ENCODE measurements around the gene TBX19.

The TBX19 gene

DNA sequence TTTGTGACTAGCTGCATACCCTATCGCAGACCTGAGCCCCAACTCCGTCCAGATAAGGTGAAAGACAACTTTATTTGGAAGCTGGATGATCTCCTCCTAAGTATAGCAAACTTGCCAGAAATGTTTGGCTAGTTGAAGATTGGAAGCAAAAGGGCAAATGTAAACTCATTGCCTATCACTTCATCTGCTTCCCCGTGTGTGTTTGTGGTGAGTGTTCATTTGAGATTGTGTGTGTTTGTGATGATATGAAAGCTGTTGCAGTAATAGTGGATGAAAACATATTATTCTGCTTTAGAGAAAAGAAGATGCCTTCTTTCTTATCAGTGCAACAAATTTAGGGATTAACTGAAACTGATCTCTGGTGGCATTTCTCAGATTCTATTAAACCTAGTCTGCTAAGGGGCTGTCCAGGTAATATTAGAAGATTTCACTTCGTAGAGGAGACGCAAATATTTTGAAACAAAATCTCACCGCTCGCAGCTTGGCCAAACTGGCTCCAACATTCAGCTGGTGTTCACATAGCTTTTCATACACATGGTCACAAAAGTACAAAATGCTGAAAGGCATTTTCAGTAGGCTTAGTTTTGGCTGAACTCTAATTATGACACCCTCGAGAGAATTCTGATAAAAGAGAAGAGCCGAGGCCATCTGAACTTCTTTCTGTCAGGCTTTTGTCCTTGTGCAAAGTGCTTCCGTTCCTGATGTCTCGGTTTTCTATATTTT, 1.1 kb downstream of the TBX19 start:
- no peak for DNase-seq (ENCODE audit: low read depth in 1 of 2, low spot score in 1 of 2)

DNA sequence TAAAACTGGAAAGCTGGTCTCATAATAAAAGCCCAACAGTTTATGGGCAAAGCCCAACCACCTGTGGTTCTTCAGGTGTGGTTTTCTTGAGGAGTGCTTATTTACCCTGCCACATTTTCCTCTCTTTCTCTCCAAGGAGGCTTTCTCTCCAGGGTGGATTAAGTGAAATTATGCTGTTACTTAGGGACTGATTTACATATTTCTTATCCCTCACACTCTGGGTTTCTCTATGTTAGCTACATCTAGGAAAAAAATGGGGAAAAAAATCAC, 4.8 kb downstream of the TBX19 start:
- no peak for DNase-seq (ENCODE audit: low read depth in 1 of 2, low spot score in 1 of 2)

DNA sequence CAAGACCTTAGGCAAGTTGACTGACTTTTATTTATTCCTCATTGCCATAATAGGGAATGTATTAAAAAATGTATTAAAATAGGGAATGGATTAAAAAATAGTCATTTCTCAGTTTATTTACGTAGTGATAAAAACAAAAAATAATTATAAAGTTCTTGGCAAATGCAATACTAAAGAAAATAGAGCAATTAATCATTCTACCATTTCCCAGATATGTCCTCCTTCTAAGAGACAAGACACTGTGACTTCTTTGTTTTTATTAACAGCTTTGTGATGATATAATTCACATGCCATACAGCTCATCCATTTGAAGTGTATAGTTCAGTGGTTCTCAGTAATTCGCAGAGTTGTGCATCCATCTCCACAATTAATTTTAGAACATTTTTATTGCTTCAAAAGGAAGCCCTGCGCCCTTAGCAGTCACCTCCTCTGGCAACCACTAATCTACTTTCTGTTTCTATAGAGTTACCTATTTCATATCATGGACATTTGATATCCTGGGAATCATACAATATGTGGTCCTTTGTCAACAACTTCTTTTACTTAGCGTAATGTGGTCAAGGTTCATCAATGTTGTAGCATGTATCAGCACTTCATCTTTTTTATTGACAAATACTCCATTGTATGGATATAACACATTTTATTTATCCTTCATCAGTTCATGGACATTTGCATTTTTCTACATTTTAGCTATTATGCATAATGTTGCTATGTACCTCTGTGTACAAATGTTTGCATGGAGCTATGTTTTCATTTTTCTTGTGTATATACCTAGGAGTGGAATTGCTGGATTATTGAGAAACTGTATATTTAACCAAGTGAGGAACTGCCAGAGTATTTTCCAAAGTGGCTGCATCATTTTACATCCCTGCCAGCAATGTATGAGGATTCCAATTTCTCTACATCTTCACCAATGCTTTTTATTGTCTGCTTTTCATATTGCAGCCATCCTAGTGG, 5.6 kb downstream of the TBX19 start:
- DNase-seq (ENCODE audit: low read depth in 1 of 2, low spot score in 1 of 2): no peak

DNA sequence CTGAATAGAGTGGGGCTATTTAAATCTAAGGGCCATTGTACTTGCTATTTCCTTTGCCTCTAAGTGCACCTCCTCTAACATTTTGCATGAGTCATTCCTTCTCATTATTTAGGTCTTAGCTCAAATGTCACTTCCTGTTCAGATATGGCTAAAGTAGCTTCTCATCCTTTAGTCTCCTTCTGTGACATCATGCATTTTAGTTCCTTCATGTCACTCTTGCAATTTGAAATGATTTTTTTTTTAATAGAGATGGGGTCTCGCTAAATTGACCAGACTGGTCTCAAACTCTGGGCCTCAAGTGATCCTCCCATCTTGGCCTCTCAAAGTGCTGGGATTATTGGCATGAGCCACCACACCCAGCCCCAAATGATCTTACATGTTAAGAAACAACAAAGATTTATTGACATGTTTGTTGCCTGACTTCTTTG, 6.6 kb downstream of the TBX19 start:
- no peak for DNase-seq (ENCODE audit: low read depth in 1 of 2, low spot score in 1 of 2)

DNA sequence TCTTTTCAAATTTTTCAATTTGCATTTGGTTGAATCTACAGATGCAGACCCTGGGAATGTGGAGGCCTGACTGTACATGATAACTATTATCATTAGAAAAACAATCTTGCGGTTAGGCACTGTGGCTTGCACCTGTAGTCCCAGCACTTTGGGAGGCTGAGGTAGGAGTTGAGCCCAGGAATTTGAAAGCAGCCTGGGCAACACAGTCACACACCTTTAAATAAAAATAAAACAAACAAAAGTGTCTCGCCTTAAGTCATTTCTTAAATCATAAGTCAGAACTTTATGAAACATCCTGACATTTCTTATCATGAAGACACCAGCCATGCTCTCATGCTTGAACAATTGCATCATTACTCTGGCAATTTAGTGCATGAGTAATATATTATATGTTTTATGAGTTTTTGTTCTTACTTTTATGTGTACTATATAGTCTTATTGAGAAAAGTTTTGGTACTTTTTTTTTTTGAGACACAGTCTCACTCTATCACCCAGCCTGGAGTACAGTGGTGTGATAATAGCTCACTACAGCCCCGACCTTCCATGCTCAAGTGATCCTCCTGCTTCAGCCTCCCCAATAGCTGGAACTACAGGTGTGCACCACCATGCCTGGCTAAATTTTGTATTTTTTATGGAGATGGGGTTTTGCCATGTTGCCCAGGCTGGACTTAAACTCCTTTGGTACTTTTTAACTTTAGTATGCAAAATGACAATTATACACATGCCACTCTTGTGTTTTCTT, 7.8 kb downstream of the TBX19 start:
- no peak for DNase-seq (ENCODE audit: low read depth in 1 of 2, low spot score in 1 of 2)

DNA sequence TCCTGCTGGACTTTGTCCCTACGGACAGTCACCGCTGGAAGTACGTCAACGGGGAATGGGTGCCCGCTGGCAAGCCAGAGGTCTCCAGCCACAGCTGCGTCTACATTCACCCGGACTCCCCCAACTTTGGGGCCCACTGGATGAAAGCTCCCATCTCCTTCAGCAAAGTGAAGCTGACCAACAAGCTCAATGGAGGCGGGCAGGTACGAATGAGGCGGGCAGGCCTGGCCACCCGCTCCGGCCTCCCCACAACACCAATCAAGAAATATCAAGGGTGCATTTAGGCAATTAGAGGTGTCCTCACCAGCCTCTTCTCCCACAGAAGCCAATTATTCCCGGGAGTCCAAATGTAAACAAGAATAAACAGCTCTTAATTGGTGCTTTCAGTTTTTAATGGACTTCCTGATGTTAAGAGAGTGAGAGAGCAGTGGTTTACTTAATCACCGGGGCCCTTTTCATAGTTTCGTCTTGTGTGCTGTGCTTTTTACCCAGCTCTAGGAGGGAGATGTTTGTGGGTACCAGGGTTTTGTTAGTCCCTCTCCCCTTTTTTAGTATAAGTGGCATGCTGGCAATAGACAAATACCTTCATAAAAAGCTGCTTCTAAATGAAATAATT, 10.7 kb downstream of the TBX19 start:
- DNase-seq (ENCODE audit: low read depth in 1 of 2, low spot score in 1 of 2): no peak

DNA sequence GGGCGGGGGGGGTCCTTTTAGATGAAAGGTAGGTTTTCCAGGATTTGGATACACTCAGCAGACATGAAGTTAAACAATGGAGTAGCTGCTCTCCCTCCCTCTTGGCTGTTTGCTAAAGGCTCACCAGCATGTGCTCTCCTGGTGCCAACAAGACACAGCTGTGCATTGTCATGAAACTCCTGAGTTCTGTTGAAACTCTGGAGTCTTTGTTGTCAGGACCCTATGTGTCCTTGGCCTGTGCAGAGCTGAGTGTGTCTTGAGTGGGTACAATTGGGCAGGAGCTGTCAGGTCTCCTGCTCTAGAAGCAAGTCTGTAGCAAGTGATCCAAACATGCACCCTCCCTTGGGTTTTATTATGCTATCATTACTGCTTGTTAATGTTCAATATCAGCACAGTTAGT, 12.7 kb downstream of the TBX19 start:
- DNase-seq (ENCODE audit: low read depth in 1 of 2, low spot score in 1 of 2): no peak

DNA sequence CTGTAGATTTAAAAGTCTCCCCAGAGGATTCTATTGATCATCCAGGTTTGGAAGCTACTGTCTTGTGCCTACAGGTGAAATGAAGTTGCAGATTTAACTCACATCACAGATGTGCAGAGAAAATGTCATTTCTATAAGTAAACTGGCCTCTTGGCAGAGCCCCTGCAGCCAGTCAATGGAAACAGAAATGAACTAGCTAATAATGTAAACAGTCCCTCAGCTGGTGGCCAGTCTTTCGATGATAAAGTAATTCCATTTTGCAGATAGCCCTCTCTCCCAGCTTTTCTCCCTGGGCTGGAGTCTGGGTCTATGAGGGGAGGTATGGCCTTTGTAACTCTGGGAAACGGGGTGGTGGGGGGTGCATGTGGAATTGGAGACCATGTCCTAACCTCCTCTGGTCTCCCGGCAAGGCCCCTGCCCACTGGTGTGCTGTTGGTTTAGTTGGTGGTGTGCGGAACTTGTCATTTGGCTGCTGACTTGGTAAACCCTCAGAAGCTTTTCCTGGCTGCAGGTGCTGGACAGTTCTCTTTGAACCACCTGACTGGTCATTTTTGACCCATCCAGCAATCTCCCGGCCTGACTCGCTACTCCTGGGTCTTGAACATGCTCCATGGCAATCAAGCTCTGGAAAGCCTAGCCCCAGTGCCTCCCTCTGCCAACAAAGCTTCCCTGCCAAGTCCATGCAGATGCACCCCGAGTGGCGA, 14.9 kb downstream of the TBX19 start:
- no peak for DNase-seq (ENCODE audit: low read depth in 1 of 2, low spot score in 1 of 2)

DNA sequence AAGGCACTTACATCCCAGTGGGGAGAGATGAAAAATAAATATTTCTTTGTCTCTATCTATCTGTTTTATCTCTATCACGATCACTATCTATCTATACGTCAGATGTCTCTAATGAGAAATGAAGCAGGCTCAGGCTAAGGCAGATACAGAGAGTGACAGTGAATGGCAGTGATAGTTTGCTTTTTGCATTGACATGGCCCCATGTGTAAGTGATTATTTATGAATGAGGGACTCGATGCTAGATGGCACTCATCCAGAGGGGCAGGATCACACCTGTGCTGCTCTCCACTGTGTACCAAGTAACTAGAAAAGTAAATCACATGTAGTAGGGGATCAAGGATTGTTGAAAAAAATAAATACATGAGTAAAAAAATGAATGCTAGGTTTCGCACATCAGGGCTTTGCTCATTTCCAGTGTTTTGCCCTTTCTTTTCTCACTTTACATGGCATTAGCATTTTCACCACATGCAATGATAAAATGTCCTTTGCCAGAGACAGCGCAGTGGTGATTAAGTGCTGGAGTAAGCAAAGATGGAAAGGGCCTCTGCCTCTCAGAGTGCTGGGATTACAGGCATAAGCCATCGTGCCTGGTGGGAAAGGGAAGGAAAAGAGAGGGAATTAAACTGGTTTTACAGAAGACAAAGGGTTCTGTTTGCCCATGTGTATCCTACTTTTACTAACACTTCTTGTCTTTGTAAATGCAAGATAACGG, 16.5 kb downstream of the TBX19 start:
- no peak for DNase-seq (ENCODE audit: low read depth in 1 of 2, low spot score in 1 of 2)

DNA sequence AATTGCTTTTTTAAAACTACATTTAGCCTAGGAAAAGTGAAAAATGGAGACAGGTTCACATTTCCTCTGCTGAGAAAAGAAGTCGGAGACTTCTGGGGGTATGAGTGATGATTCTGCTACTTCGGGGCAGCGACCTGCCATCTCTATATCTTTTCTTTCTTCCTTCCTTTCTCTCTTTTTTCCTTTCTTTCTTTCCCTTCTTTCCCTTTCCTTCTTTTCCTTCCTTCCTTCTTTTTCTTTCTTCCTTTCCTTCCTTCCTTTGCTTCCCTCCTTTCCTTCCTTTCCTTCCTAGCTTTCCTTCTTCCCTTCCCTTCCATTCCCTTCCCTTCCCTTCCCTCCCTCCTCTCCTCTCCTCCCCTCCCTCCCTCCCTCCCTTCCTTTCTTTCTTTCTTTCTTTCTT, 17.8 kb downstream of the TBX19 start:
- DNase-seq (ENCODE audit: low read depth in 1 of 2, low spot score in 1 of 2): no peak

DNA sequence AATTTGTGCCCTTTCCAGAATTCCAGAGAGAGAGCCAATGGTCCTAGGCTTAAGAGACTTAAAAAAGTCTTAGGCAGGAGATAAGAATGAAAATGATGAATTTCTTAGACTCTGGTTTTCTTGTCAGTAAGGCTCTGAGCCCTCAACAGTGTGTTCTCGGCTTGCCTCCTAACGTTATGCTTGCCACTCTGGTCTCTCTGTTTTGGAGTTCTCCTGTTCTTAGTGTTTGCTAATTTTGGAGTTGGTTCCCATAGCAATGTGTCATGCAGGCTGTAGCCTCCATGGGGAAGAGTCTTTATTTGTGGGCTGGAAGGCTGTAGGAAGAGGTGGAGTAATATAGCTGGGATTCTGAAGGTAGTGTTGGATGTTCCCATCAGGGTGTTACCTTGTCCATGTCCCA, 19.9 kb downstream of the TBX19 start:
- DNase-seq (ENCODE audit: low read depth in 1 of 2, low spot score in 1 of 2): no peak

DNA sequence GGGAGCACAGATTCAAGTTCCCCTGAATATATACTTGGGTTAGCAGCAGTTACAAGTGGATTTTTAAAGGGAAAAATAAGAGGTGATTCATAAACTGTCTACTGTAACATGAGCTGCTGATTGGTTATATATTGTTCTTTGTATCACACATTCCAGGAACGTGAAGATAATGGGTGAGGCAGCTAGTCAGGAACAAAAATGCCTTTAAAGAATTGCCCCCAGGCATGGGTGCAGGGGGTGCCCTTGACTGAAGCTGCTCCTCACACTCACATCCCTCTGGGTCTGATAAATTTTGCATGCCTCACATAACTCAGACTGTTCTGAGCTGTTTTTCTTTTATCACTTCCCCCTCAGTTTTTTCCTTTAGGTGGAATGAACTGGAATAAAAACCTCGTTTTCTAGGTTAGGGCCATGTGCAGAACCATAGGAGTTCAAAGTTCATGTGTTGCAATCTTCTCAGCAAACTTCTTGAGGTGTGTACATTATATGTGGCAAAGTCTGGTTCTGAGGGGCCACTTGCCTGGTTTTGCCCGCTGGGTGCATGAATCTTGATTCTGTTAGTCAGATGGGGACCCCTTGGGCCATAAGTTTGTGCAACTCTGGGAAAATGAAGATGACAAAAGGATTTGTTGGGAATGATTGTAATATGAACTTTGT, 21.1 kb downstream of the TBX19 start:
- no peak for DNase-seq (ENCODE audit: low read depth in 1 of 2, low spot score in 1 of 2)

DNA sequence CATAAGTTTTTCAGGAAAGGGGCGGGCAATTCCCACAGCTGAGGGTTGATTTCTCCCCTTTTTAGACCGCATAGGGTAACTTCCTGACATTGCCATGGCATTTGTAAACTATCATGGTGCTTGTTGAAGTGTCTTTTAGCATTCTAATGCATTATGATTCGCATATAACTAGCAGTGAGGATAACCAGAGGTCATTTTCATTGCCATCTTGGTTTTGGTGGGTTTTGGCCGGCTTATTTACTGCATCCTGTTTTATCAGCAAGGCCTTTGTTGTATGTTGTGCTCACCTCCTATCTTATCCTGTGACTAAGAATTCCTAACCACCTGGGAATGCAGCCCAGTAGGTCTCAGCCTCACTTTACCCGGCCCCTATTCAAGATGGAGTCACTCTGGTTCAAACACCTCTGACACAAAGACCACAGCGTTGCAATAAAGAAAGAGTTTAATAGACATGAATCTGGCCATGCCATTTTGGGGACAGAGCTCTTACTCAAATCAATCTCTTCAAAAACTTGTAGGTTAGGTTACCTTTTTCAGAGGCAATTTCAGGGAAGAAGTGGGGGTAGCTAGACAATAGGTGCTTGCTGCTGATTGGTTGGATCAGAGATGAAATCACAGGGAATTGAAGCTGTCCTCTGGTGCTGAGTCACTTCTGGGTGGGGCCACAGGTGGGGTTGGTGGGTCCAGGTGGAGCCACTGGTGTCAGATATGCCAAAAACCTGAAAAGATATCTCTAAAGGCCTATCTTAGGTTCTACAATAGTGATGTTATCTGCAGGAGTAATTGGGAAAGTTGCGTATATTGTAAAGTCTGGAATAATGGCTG, 23.3 kb downstream of the TBX19 start:
- DNase-seq (ENCODE audit: low read depth in 1 of 2, low spot score in 1 of 2): no peak

DNA sequence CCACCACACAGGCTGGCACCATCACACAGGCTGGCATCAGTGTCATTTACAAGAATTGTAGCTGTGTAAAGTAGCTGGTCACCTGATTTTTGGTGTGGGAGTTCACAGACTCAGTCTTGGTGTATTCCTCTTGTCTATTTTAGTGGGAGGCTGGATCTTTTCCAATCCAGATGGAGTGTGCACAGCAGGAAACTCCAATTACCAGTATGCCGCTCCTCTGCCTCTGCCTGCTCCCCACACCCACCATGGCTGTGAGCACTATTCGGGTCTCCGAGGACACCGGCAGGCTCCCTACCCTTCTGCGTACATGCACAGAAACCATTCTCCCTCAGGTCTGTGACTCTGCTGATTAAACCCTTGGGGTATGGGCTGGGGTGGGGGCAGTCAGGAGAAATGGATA, 24.2 kb downstream of the TBX19 start:
- no peak for DNase-seq (ENCODE audit: low read depth in 1 of 2, low spot score in 1 of 2)

DNA sequence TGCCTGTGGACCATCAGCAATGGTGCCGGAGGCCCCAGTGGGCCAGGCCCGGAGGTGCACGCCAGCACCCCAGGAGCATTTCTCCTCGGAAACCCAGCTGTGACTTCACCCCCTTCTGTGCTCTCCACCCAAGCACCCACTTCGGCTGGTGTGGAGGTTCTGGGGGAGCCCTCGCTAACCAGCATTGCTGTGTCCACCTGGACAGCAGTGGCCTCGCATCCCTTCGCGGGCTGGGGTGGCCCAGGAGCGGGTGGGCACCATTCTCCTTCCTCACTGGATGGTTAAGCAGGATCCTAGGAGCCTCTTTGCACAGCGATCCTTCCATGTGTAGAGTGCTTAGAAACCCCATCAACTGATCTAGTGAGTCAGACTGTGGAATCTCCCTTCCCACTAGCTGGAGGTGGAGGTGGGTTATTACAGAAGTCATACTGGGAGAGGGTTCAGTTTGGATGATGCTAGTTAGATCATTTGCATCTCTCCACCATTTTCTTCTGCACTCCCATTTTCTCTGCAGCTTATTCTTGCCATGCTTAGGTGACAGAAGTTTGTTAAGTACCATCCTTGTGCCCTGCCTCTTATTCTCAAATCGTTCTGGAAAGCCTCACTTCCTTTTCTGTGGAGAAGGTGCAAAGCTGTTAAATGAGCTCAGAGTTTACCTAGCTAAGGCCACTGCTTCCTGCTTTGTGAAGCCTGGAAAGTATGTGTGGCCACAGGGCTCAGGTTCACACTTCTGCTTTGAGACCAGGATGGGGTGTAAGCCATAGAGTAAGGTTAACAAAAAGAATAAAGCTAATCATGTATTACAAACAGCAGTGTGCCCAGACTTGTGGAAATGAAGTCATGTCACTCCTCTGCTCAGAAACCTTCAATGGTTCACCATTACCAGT, 32.3 kb downstream of the TBX19 start:
- no peak for DNase-seq (ENCODE audit: low read depth in 1 of 2, low spot score in 1 of 2)

DNA sequence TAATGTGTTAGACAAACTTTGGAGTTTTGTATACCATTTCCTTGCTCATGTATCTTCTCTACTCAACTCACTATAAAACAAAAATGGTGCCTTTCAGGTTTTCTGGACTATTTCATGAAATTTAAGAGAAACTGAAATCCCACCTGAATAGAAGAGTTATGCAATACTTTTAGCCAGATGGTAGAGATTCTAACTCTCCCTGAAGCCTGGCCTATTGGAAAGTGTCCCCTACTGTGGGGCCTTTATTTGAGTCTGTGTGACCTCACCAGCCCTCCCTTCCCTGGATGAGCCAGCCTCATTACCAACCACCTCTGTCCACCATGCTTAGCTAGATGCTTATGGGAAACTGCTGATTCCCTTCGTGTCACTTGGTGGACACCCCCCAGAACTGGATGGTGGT, 35.5 kb downstream of the TBX19 start:
- no peak for DNase-seq (ENCODE audit: low read depth in 1 of 2, low spot score in 1 of 2)

DNA sequence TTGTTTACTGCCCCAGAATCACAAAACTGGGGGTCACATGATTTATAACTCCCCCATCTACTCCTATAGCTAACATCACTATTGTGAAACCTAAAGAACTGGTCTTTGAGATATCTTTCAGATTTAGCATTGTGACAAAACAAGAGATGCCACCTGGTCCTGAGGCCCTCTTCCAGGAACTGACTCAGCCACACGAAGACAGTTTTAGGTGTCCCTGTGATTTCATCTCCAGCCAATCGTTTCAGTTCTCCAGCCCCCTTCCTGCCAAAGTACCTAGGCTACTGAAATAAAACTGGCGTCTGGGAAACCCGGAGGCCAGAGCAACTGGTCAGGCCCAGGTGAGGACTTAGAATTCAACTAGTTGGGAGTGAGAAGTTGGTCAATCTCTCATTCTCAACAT, 36.6 kb downstream of the TBX19 start:
- DNase-seq (ENCODE audit: low read depth in 1 of 2, low spot score in 1 of 2): no peak

DNA sequence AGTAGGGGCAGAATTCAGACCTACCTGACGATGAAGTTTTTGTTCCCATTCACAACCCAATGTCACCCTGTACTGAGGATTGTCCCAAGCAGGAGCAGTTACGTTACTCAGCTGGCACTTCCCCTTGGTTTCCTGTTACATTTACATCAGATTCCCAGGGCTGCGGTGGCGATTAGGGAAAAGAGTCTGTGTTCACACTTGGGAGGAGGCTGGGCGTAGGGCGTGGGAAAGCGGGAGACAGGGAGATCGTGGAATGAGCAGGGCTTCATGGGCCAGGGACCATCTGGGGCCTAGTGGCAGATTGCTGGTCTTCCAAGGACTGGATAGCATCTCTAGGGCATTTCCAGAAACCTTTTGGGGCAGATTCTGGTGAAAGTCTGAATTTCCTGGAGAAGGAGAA, 39.0 kb downstream of the TBX19 start:
- DNase-seq (ENCODE audit: low read depth in 1 of 2, low spot score in 1 of 2): no peak

All from activated CD4-positive, alpha-beta T cell treated with anti-CD3 and anti-CD28 coated beads, Interleukin-2, amount 50 U/mL, for 24 hours (primary cell).